GM18861 (cell line): ENCODE data around the gene FAM120B.
"Not testable (repeated sequence)": the region's sequence is repeated elsewhere in the genome, so short reads cannot be mapped to it uniquely, and the experiment has no call there.

ENCODE experiments used
- ATAC-seq: cut with Tn5 transposase; IDR thresholded peaks from one replicate; pipeline ENCODE4 v1.9.1; 2021; ENCODE audit not compliant: unreplicated experiment

FAM120B gene

GRCh38 chr6:170381562-170381961 lies 75.0 kb downstream of the FAM120B start:
- no peak for ATAC-seq

DNA sequence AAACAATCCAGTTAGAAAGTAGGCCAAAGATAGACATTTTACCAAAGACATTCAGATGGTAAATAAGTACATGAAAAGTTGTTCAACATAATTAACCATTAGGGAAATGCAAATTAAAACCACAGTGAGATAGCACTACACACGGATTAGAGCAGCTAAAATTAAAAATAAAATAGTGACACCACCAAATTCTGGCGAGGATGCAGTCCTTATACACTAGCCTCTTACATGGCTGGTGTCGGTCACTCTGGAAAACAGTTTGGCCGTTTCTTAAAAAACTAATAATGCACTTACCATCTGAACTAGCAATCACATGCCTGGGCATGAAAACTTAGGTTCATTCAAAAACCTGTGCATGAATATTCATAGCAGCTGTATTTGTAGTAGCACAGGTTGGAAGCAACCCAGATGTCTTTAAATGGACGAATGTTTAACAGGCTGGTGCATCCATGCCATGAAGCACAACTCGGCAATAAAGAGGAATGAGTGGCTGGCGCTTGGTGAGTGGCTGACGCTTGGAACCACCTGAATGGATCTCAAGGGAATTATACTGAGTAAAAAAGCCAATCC lies 77.0 kb downstream of the FAM120B start:
- no peak for ATAC-seq

GRCh38 chr6:170385506-170385905 lies 78.9 kb downstream of the FAM120B start:
- no peak for ATAC-seq

- ATAC-seq = no peak
Observed at GRCh38 chr6:170388113-170388512, 81.6 kb downstream of the FAM120B start.

- no peak for ATAC-seq
Observed at GRCh38 chr6:170393033-170393432, 86.5 kb downstream of the FAM120B start.

- no peak for ATAC-seq
Observed at GRCh38 chr6:170393807-170394399, 87.3 kb downstream of the FAM120B start.

DNA sequence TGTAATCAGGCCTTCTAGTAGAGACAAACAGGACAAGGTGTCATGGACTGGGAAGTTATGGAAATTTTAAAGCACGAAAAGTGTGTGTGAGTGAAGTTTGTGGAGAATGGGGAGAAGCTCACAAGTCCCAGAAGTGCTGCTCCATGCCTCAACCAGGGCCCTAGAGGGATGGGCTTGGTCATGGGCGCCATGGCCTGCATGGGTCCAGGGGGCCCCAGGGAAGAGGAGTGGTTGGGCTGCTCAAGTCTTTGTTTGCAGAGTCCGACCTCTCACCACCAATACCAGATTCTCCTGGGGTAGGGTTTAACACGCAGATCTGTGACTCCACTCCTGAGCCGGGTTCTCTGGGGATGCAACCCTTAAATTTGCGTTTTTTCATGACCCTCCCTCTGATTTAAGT lies 88.4 kb downstream of the FAM120B start:
- ATAC-seq = no peak

DNA sequence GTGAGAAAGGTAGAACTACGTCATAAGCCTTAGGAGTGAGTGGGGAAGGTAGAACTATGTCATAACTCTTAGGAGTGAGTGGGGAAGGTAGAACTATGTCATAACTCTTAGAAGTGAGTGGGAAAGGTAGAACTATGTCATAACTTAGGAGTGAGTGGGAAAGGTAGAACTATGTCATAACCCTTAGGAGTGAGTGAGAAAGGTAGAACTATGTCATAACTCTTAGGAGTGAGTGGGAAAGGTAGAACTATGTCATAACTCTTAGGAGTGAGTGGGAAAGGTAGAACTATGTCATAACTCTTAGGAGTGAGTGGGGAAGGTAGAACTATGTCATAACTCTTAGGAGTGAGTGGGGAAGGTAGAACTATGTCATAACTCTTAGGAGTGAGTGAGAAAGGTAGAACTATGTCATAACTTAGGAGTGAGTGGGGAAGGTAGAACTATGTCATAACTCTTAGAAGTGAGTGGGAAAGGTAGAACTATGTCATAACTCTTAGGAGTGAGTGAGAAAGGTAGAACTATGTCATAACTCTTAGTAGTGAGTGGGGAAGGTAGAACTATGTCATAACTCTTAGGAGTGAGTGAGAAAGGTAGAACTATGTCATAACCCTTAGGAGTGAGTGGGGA lies 92.3 kb downstream of the FAM120B start:
- ATAC-seq = not testable (repeated sequence)

DNA sequence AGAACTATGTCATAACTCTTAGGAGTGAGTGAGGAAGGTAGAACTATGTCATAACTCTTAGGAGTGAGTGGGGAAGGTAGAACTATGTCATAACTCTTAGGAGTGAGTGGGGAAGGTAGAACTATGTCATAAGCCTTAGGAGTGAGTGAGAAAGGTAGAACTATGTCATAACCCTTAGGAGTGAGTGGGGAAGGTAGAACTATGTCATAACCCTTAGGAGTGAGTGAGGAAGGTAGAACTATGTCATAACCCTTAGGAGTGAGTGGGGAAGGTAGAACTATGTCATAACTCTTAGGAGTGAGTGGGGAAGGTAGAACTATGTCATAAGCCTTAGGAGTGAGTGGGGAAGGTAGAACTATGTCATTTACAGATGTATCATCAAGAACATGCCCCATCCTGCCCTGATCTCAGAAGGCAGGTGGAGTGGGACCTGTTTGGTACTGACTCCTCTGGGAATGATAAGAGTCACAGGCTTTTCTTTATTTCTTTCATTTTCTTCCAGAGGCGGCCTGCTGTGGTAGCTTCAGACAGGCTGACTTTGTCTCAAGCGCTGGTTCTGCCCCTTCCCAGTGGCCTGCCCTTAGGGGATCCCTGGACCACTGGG lies 93.5 kb downstream of the FAM120B start:
- not testable (repeated sequence) for ATAC-seq

- ATAC-seq = no peak
Observed at GRCh38 chr6:170402318-170403040, 95.9 kb downstream of the FAM120B start.

GRCh38 chr6:170403451-170403850 lies 96.9 kb downstream of the FAM120B start:
- ATAC-seq = no peak

GRCh38 chr6:170404036-170404435 lies 97.5 kb downstream of the FAM120B start:
- no peak for ATAC-seq

DNA sequence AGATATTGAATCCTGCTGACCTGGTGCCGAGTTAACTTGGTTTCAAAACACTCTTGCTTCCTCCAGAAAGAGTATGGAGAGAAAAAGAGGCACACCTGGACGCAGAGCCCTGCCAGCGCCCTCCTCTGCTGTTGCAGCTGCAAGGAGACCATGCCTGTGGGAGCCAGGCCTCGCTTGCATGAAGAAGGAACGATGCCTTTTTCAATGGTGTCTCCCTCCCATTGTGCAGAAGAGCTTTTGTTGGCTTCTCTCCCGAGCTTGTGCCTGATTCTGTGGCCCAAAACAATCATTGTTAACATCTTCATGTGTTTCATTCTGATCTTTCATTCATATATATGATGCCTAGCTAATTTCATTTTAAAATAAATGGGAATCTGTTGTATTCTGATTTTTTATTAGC lies 98.1 kb downstream of the FAM120B start:
- no peak for ATAC-seq

GRCh38 chr6:170405311-170405975 lies 98.9 kb downstream of the FAM120B start:
- ATAC-seq = no peak

DNA sequence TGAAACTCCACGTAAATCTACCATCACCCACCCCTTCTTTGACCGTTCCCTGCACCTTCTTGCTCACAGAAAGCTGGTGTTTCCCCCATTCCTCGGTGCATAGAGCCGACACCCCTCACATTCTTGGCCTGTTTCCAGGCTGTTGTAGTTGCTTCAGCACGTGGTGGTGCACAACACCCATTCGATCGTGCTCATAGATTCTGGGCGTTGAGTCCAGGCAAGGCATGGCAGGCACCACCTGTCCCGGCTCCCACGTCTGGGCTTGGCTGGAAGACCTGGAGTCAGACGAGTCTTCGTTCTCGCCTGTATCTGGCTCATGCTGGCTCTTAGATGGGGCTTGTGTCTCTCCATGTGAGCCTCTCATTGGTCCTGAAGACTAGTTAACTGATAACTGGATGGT lies 100.6 kb downstream of the FAM120B start:
- ATAC-seq = no peak

- ATAC-seq = no peak
Observed at GRCh38 chr6:170407932-170408331, 101.4 kb downstream of the FAM120B start.

DNA sequence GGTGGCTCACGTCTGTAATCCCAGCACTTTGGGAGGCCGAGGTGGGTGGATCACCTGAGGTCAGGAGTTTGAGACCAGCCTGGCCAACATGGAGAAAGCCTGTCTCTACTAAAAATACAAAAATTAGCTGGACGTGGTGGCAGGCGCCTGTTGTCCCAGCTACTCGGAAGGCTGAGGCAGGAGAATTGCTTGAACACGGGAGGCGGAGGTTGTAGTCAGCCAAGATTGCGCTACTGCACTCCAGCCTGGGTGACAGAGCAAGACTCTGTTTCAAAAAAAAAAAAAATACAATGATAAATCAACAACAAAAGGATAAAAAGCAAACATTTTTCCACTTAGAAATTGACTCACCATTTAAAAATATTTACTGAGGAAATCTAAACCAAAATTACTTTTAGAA lies 103.2 kb downstream of the FAM120B start:
- ATAC-seq = not testable (repeated sequence)

DNA sequence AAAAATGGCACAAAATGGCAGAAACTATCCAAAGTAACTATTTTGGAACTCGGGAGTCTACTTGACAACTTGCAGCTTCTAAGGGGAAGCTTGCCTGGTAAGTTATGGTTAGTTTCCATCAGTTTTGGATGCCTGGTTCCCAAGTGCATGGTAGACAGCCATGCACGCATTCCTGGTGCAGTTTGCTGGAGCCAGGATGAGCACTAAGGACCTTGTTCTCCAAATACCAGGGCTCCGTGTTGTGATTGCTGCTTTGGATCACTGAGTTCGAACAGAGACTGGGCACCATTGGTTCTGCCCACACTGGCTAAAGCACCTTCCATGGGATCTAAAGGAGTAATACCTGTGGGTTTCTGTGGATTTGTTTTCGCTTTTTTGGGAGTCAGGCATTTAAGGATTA lies 103.7 kb downstream of the FAM120B start:
- no peak for ATAC-seq

GRCh38 chr6:170415318-170415717 lies 108.8 kb downstream of the FAM120B start:
- no peak for ATAC-seq

- no peak for ATAC-seq
Observed at GRCh38 chr6:170416303-170416702, 109.7 kb downstream of the FAM120B start.

- no peak for ATAC-seq
Observed at GRCh38 chr6:170416959-170417606, 110.5 kb downstream of the FAM120B start.
